WTC11 (cell line): ENCODE data around the gene PSMG2.

Experiments
- CTCF ChIP-seq: fragments of 200-600 bp; IDR thresholded peaks from 2 replicates; pipeline ENCODE4 v1.8.0; 2022; ENCODE audit warnings: antibody characterized with exemption
- E2F1 ChIP-seq: sonication (generic); formaldehyde crosslinking; IDR thresholded peaks from 2 replicates; pipeline ENCODE4 v1.8.0; 2022; ENCODE audit warnings: mild to moderate bottlenecking, missing genetic modification reagents
- NR2C2 ChIP-seq: sonication (generic); formaldehyde crosslinking; IDR thresholded peaks from 2 replicates; pipeline ENCODE4 v1.8.0; 2022; ENCODE audit warnings: mild to moderate bottlenecking, missing genetic modification reagents
- USF2 ChIP-seq: sonication (generic); formaldehyde crosslinking; IDR thresholded peaks from 2 replicates; pipeline ENCODE4 v1.8.1; 2023; ENCODE audit warnings: mild to moderate bottlenecking, missing genetic modification reagents, moderate library complexity
- ZNF396 ChIP-seq: fragments of 250-450 bp; sonication (Bioruptor Pico); IDR thresholded peaks from 2 replicates; pipeline ENCODE4 v1.8.0; 2021; ENCODE audit warnings: mild to moderate bottlenecking, moderate library complexity, borderline replicate concordance
- TF ChIP-seq, protein P1 (sequence below): sonication (generic); formaldehyde crosslinking; IDR thresholded peaks from 2 replicates; pipeline ENCODE4 v1.8.1; 2022; ENCODE audit warnings: mild to moderate bottlenecking, missing genetic modification reagents, moderate library complexity, borderline replicate concordance
- TF ChIP-seq, protein P2 (sequence below): sonication (generic); formaldehyde crosslinking; IDR thresholded peaks from 2 replicates; pipeline ENCODE4 v1.8.1; 2023; ENCODE audit warnings: mild to moderate bottlenecking, moderate library complexity, missing genetic modification reagents
- TF ChIP-seq, protein P3 (sequence below): sonication (generic); formaldehyde crosslinking; IDR thresholded peaks from 2 replicates; pipeline ENCODE4 v1.8.0; 2022; ENCODE audit warnings: mild to moderate bottlenecking, missing genetic modification reagents

GRCh38 chr18:12711446-12711845, 8.6 kb downstream of the PSMG2 start:
- no peak for TF ChIP-seq NR2C2 (CRISPR knock-in tag)
- TF ChIP-seq CTCF = no peak
- TF ChIP-seq USF2 = no peak
- TF ChIP-seq E2F1 = no peak
- TF ChIP-seq, protein P1, sequence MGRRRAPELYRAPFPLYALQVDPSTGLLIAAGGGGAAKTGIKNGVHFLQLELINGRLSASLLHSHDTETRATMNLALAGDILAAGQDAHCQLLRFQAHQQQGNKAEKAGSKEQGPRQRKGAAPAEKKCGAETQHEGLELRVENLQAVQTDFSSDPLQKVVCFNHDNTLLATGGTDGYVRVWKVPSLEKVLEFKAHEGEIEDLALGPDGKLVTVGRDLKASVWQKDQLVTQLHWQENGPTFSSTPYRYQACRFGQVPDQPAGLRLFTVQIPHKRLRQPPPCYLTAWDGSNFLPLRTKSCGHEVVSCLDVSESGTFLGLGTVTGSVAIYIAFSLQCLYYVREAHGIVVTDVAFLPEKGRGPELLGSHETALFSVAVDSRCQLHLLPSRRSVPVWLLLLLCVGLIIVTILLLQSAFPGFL (CRISPR knock-in tag) = no peak
- no peak for TF ChIP-seq ZNF396
- TF ChIP-seq, protein P2, sequence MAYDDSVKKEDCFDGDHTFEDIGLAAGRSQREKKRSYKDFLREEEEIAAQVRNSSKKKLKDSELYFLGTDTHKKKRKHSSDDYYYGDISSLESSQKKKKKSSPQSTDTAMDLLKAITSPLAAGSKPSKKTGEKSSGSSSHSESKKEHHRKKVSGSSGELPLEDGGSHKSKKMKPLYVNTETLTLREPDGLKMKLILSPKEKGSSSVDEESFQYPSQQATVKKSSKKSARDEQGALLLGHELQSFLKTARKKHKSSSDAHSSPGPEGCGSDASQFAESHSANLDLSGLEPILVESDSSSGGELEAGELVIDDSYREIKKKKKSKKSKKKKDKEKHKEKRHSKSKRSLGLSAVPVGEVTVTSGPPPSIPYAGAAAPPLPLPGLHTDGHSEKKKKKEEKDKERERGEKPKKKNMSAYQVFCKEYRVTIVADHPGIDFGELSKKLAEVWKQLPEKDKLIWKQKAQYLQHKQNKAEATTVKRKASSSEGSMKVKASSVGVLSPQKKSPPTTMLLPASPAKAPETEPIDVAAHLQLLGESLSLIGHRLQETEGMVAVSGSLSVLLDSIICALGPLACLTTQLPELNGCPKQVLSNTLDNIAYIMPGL (CRISPR knock-in tag) = no peak
- TF ChIP-seq, protein P3, sequence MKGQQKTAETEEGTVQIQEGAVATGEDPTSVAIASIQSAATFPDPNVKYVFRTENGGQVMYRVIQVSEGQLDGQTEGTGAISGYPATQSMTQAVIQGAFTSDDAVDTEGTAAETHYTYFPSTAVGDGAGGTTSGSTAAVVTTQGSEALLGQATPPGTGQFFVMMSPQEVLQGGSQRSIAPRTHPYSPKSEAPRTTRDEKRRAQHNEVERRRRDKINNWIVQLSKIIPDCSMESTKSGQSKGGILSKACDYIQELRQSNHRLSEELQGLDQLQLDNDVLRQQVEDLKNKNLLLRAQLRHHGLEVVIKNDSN (CRISPR knock-in tag) = no peak
